RPMI7951 (cell line): ENCODE data around the gene COL21A1. TPM values are rescaled to one million over a fixed set of nuclear protein-coding genes. Genes with fewer than 3 reads are reported as not detected.

Experiments used
- DNase-seq: peaks from one replicate; pipeline ENCODE4 v3.0.0-alpha.2; 2012; ENCODE audit warnings: low read depth
- total RNA-seq: library from RNA; depleted of rRNA; stranded (reverse); fragments of >200 nt; shearing (Covaris generic); gene quantifications from 2 replicates; pipeline ENCODE4 v1.2.3, GENCODE V29; 2014

Gene COL21A1
- total RNA-seq, 1 experiment from 2014 or later, result 0.48 TPM

- no peak for DNase-seq
Measured at GRCh38 chr6:56188429-56188828, 59.0 kb downstream of the COL21A1 start.

- DNase-seq, result no peak
Measured at GRCh38 chr6:56187686-56188085, 59.7 kb downstream of the COL21A1 start.

GRCh38 chr6:56176741-56177140 lies 70.6 kb downstream of the COL21A1 start:
- DNase-seq, result no peak

- DNase-seq, result no peak
Measured at GRCh38 chr6:56173228-56173627, 74.2 kb downstream of the COL21A1 start.

- DNase-seq, result no peak
Measured at GRCh38 chr6:56172144-56172543, 75.2 kb downstream of the COL21A1 start.

- no peak for DNase-seq
Measured at GRCh38 chr6:56169366-56169765, 78.0 kb downstream of the COL21A1 start.

GRCh38 chr6:56168596-56168995 lies 78.8 kb downstream of the COL21A1 start:
- DNase-seq, result peak; percentile 40

- DNase-seq, result no peak
Measured at GRCh38 chr6:56162081-56162480, 85.3 kb downstream of the COL21A1 start.

GRCh38 chr6:56160489-56160888 lies 86.9 kb downstream of the COL21A1 start:
- no peak for DNase-seq

- no peak for DNase-seq
Measured at GRCh38 chr6:56158571-56158970, 88.8 kb downstream of the COL21A1 start.

- DNase-seq, result peak; percentile 74
Measured at GRCh38 chr6:56156643-56157042, 90.7 kb downstream of the COL21A1 start.

GRCh38 chr6:56155634-56156141 lies 91.7 kb downstream of the COL21A1 start:
- DNase-seq, result no peak

- DNase-seq, result no peak
Measured at GRCh38 chr6:56154076-56154475, 93.3 kb downstream of the COL21A1 start.

- DNase-seq, result no peak
Measured at GRCh38 chr6:56152611-56153010, 94.8 kb downstream of the COL21A1 start.

- DNase-seq, result no peak
Measured at GRCh38 chr6:56151609-56152224, 95.7 kb downstream of the COL21A1 start.

GRCh38 chr6:56148488-56149186 lies 98.7 kb downstream of the COL21A1 start:
- DNase-seq, result no peak

- no peak for DNase-seq
Measured at GRCh38 chr6:56147766-56148165, 99.6 kb downstream of the COL21A1 start.

- DNase-seq, result no peak
Measured at GRCh38 chr6:56146086-56146485, 101.3 kb downstream of the COL21A1 start.

GRCh38 chr6:56145616-56146015 lies 101.8 kb downstream of the COL21A1 start:
- no peak for DNase-seq

- peak; percentile 81 for DNase-seq
Measured at GRCh38 chr6:56144538-56145324, 102.6 kb downstream of the COL21A1 start.

GRCh38 chr6:56143796-56144195 lies 103.6 kb downstream of the COL21A1 start:
- no peak for DNase-seq

- DNase-seq, result no peak
Measured at GRCh38 chr6:56140090-56140489, 107.3 kb downstream of the COL21A1 start.

GRCh38 chr6:56115715-56116114 lies 131.7 kb downstream of the COL21A1 start:
- DNase-seq, result no peak
